ENCODE data around the gene MAD1L1. TPM values are rescaled to one million over a fixed set of nuclear protein-coding genes. Genes with fewer than 3 reads are reported as not detected.

MAD1L1 gene
- total RNA-seq, 1 donor from 2014 or later = 32.2 TPM

DNA sequence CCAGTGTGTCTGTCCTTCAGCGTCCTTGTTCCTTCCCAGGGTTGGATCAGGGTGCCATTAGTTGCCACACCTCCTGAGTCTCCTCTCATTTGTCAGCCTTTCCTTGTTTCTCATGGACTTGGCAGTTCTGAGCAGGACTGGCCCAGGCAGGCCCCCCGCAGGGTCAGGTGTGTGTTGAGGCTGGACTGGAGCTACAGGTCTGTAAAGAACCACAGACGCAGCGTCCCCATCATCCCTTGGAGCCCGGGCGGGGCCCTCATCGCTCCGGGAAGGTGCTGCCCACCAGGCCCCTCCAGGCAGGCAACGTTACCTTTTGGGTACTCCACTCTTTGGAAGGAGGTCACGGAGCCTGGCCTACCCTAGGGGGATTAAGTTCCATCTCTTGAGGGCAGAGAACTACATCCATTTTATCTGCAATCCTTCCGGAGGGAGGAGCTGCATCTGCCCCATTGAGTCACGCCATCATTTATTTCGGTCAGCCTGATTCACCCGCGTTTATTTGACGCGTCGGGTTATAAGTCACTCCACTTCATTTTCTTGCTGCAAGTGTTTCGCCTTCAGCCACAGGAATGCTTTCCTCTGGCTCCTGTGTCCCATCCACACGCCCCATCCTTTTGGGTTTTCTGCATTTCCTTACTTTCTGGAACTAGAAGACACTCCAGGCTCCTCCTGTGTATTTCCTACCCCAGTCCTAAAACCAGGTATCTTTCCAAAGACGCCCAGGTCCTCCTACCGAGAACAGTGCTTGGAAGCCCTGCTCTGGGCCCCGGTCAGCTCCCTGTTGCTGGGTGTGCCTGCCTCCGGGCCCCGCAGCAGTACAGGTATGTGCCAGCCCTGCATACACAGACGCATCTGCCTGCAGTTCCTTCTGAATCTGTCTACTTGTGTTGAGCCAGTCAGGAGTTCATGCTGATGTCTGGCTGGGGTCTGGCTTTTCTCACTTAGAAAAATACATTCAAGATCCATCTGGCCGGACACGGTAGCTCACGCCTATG lies 141.9 kb downstream of the MAD1L1 start:
- no peak for DNase-seq (ENCODE audit: low spot score)

DNA sequence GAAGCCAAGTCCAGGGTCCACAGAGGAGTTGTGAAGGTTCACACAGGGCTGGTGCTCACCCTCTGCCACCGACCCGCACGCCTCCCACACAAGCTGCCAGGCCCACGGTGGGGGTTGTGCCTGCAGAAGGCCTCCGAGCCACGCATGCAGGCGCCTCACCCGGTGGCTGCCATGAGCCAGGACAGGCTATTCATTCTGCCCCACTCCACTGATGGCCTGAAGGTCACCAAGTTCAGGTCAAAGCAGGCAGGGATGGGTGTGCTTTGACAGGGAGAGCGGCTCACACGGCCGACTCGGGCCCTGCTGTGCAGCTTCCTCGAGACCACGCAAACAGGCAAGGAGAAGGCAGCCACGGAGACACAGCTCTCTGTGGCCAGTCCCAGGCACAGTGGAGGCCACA lies 143.9 kb downstream of the MAD1L1 start:
- no peak for DNase-seq (ENCODE audit: low spot score)

DNA sequence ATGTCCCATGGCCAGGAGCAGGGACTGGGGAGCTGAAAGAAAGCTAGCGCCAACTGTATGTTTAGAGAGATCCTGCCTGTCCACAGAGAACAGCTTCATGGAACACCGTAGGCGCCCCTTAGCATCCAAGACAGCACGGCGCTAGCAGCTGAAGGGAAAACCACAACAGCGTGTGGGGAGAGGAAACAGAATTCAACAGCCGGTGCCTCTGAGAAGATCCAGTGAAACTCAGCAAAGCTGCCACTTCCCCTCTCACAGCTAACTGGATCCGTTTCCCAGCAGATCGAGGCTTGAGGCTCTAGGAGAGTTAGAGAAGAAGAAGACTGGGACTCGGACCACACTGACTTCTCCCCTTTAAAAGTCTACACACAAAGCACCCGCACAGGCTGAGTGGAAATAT lies 145.0 kb downstream of the MAD1L1 start:
- DNase-seq (ENCODE audit: low spot score) = no peak

DNA sequence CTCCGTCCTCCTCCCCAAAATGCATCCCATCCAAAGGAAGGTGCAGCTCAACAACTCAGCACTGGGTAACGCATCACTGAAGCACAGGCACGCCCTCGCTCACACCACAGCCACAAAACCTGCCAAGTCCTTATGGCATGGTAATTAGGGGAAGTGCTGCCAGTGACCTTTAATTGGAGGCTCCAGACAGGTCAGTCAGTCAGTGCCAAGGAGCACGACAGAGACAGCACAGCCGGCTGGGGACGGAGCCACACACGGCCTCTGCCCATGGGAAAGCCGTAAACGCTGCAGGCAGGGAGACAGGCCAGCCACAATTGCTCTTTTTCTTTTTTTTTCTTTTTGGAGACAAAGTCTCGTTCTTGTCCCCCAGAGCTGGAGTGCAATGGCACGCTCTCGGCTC lies 146.5 kb downstream of the MAD1L1 start:
- no peak for DNase-seq (ENCODE audit: low spot score)

DNA sequence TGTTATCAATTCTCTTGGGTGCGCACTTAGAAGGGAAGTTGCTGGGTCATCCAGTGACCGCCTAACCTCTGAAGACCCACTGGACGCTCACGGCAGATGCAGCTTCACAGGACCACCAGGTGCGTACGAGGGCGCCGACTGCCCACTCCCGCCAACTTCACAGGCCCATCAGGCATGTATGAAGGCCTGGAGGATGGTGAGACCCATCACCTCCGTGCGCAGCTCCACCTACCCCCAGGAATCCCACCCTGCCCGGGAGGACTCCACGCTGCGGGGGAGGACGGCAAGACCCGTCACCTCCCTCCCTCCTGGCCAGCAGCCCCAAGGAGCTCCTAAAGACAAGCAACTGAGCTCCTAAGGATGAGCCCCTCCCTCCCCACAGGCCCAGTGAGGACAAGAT lies 146.9 kb downstream of the MAD1L1 start:
- DNase-seq (ENCODE audit: low spot score) = no peak

DNA sequence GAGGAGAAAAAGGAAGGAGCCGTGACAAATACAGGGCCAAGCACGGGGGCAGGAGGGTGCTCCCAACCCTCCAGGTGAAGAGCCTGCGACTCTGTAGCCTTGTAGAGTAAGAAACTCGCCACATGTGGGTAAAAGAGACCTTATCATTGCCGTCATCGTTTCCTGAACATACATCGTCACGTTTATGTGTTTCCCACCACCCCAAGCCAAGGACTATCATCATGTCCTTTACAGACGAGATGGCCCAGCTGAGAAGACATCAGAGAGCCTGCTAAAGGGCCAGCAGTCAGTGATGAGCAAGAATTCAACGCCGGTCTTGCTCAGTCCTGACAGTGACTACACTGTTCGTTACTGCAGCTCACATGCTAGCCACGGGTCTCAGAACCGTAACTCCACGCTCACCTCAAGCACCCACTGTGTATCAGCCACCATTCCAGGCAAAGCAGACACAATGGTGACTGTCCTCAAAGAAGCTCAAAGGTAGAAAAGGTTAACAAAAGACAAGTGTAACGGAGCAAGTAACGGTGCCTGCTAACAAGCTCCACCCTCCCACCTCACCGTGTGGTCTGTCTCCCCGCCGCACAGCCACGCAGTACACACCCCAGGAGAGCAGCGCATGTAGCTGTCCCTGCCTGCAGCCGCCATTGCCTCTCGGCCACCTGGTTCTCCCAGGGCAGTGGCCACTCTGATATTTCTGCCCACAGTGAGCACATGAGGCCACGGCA lies 147.8 kb downstream of the MAD1L1 start:
- DNase-seq (ENCODE audit: low spot score) = no peak

DNA sequence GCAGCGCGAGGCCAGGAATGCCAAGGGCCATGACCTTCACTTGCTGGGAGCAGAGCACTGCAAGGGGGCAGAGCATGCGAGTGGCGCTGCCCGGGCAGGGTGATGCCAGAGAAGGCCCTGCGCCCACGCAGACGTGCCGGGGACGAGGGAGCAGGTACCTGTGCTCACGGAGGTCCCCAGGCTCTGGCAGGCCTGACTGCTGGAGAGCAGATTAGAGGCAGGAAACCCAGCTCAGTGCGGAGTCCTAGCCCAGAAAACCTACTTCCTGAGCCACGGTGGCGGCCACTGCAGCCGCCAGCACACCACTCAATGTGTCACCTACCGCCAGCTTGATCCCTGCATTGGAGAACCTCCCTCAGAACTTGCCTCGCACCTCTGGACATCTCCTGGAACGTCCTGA lies 148.4 kb downstream of the MAD1L1 start:
- no peak for DNase-seq (ENCODE audit: low spot score)

DNA sequence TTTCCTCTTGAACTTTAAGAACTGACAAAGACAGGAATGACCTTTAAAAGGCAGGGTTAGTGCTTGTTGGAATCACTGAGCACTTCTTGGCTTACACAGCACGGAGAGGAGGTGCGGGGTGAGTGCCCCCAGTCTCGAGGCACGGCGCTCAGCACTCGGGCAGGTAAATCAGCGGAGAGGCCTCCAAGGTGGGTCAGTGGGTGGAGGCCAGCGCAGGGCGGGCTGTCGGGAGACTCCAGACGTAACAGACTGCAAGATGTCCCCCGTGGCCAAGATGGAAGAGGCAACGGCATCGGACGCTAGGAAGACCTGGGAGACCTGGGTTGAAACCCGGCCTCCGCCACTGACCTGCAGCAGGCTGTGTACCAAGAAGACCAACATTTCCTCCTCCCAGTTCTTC lies 149.4 kb downstream of the MAD1L1 start:
- DNase-seq (ENCODE audit: low spot score) = no peak

DNA sequence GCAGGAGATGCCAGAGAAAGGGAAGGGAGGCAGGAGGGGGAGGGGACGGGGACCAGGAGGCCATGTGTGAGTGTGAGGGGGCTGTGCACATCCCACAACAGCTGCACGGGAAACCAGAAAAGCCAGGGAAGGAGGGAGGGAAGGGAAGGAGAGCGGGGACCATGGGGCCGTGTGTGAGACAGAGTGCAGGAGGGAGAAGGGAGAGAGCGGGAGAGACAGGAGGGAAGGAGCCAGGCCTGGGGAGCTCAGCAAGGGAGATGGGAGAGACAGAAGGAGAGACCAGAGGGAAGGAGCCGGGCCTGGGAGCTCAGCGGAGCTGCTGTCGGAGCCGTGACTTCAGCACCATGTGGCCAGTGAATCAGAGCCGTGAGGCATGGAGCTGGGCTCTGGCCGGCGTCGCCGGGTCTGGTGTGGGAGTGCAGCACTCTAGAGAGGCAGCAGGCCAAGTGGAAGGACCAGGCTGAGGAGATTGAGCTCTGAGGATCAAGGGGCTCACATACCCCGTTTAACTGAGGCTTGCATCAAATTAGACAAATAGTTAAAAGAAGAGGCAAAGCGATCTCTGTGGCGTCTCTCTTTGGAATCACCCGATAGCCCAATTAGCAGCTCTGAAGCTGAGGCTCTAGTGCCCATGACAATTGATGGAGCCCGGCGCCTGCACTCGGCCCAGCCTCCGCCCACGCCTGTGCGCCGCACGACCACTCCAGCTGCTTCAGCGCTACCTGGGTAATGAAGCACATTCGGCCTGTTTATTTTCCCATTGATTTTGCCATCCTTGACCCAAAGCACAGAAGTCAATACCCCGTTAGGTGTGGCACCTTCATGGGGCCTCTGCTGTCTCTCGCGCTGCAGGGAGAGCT lies 150.4 kb downstream of the MAD1L1 start:
- no peak for DNase-seq (ENCODE audit: low spot score)

DNA sequence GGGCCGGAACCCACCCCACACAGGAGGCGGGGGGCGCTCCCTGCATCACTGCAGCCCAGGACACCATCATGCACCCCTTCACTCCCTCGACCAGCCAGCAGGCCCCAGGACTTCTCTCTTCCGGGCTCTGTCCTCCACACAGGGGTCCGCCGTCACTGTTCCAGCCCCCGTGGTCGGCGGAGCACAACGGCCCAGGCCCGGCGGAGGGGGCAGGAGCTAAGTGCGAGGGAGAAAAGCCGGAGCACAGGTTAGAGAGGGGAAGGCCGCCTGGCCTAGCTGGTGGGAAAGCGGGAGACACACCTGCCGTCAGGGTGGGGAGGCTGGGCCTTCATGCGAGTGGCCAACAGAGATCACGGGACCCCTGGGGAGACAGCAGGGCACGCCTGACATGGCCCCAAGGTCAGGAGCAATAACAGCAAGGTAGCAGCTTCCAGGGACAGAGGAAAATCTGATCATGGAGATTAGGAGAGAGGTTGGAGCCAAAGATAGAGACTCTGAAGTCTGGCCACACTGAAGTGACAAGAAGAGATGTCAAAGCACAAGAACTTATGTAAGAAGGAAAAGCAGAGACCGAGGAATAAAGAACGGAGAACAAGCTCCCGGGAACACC lies 151.1 kb downstream of the MAD1L1 start:
- DNase-seq (ENCODE audit: low spot score) = no peak

DNA sequence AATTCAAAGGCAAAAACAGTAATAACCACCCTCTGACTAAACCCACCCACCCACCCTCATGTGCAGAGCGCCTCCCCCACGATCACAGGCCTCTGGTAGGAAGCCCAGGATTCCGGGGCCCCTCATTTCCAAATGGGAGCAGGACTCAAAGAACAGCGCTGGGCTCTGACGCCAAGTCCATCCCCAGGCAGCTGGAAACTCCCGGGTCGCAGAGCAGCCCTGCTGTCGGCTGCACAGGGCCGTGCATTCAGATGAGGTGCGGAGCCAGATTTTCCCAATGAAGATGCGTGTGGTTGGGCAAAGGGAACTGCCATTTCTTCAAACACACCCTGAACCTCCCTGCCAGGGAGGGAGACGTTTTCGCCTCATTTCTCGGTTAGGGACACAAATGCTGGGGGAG lies 152.3 kb downstream of the MAD1L1 start:
- no peak for DNase-seq (ENCODE audit: low spot score)

DNA sequence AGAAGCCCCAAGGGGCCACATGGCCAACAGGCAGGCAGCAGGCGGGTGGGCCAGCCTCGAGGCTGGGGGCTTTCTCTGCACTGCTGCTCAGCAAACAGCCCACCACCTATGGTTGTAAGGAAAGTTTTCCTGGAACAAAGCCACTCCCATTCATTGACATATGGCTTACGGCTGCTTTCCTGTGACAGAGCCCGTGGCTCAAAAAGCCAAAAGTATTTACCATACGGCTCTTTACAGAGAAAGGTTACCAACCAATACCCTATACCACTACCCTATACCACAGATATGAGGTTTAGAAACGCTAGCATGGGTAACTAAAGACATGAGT lies 152.7 kb downstream of the MAD1L1 start:
- DNase-seq (ENCODE audit: low spot score) = no peak

DNA sequence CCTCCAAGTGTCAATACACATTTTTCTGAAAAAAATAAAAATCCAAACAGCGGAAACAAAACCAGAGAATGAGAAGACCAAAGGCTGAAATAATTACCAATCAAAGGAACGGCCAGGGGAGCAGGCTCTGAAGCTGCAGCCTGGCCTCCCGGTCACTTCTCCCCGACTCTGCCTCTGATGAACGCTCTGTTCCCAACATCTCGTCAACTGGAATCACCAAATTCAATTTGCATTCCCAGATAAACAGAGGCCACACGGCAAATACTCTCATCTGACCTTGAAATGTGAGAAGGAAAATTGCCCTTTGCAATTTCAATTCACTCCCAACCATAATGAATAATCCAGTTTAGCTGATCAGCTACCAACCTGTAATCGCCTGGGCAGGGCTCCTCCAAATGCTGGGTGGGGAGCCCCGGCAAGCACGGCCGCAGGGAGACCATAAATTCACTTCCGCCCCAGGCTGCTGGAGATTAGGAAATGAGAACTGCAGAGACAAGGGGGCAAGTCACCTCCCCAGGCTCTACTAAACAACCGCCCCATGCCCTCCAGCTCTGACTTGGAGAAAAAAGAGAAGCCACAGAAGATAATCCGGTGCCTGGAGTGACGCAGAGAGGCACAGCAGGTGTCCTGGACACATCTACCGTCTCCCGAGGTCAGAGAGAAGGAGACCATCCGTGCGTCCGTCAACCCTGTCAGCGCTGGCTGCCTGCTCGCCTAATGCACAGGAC lies 153.2 kb downstream of the MAD1L1 start:
- DNase-seq (ENCODE audit: low spot score) = no peak

DNA sequence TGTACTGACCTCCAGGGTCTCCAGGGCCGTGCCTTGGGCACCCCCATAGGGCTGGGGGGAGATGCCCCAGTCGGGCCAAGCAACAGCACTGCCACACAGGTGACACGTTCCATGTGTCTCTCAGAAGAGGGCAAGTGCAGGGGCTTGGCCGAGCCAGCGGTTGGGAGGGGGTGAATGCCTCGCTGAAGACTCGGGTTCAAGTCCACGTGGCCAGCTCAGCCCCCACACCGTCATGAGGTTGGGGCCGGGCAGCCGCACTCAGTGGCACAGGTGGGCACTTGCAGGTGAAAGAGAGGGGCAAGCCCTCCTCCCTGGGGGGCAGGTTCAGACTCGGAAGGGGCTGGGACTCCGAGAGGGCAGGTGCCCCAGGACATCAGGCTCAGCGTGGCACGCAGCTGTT lies 153.8 kb downstream of the MAD1L1 start:
- DNase-seq (ENCODE audit: low spot score) = no peak

DNA sequence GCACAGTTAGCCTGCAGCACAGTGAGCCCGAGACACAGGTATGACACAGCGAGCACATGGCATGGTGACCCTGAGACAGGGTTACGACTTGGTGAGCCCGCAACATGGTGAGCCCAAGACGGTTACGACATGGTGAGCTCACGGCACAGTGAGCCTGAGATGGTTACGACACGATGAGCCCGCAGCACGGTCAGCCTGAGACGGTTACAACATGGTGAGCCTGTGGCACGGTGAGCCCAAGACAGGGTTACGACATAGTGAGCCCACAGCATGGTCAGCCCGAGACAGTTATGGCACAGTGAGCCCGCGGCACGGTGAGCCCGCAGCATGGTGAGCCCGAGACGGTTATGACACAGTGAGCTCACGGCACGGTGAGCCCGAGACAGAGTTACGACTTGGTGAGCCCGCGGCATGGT lies 156.1 kb downstream of the MAD1L1 start:
- no peak for DNase-seq (ENCODE audit: low spot score)

DNA sequence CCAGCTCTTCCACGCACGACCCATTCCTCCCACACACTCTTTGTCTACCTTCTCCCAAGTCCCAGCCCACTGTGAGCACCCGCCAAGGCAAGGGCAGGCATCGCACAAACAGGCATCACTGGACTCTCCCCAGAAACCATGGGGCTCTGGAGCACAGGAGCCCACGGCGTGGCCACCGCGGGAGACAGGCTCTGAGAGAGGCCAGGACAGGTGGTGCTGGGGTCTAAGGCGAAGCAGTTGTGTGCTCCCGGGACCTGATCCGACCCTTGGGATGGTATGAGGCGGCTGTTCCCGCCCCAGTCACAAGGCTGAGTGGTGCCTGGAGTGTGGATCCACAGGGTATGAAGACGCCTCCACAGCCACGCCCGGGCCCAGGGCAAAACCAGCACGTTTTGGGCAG lies 156.9 kb downstream of the MAD1L1 start:
- no peak for DNase-seq (ENCODE audit: low spot score)

DNA sequence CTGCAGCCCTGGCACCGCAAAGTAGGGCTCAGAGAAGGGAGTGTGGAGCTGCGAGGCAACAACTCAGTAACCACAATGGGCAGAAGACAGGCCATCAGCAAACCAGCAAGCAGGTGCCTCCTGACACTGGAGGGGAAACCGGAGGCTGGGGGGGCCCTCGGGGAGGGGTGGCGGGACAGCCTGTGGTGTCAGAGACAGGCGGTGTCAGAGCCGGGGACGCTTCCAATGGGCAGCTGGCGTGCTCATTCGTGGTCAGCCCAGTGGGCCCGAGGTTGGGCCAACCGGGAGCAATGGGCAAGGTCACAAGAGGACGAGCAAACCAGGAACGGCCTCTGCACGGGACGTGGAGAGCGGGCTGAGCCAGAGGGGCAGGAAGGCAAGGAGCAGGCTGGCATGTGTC lies 158.1 kb downstream of the MAD1L1 start:
- DNase-seq (ENCODE audit: low spot score) = no peak

DNA sequence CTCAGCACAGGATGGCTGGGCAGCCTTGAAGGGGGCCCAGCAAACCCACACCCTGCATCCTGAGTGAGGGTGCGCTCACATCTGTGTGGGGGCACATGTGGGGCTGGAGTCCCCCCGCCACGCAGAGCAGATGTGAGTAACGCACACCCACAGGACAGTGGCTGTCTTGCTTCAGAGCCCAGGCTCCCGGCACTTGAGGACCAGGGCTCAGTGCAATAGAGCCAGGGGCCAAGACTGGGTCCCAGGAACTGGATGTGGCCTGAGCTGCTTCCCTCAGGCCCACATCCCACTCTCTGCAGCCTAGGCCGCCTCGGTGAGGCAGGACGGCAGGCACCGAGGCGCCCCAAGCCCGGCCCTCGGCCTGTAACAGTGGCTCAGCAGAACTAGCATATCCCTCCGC lies 159.9 kb downstream of the MAD1L1 start:
- no peak for DNase-seq (ENCODE audit: low spot score)

DNA sequence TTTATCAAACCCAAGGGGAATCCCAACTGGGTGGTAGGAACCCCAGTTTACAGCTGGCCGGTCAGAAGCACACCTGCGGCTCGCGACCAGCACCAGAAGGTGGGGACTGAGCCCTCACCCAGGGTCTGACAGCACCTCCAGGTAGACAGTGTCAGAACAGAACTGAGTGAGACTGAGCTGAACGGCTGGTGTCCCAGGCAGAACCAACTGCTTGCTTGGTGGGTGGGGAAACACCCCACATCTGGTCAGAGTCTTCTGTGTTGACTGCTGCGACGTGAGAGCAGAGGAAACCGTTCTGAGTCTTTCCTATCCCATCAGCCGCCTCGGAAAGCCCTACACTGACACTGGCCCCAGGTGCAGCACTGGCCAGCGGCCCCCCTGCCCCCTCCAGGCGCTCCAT lies 160.7 kb downstream of the MAD1L1 start:
- no peak for DNase-seq (ENCODE audit: low spot score)

DNA sequence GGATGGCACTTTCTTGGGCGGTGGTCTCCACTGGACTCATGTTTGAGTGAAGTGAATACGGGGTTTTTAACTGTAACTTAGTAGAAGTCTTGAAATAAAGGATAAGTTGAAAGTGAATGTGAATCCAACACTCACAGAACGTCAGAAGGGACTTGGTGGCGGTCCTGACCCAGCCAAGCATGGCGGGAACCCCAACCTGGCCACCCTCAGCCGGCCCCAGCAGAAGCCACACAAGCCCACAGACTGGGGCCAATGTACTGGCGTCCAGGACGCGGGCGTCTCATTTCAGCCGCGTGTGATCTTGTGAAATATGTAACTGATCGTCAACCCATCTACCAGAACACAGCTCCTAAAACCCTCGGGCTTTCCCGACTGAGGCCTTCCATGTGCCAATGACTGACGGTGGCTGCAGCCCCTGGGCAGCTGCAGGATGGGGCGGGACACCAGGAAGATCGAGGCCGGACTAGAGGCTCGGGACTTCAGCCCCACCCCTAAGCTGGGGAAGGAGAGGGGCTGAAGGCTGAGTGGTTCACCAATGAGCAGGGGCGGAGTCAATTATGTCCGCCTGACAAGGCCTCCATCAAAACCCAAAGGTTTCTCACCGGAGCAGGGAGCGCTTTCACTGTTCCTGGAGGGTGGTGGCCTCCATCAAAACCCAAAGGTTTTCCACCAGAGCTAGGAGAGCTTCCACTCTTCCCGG lies 161.5 kb downstream of the MAD1L1 start:
- no peak for DNase-seq (ENCODE audit: low spot score)
